Activated naive CD4-positive, alpha-beta T cell (primary cell): Measurements from ENCODE around the gene ZMYND8.
"Not testable (repeated sequence)": the region's sequence is repeated elsewhere in the genome, so short reads cannot be mapped to it uniquely, and the experiment has no call there.

Experiments
- DNase-seq, 4 experiments: peaks; one replicate each; lab custom pipeline; 2025; lab: John Stamatoyannopoulos, UW

ZMYND8 gene

DNA sequence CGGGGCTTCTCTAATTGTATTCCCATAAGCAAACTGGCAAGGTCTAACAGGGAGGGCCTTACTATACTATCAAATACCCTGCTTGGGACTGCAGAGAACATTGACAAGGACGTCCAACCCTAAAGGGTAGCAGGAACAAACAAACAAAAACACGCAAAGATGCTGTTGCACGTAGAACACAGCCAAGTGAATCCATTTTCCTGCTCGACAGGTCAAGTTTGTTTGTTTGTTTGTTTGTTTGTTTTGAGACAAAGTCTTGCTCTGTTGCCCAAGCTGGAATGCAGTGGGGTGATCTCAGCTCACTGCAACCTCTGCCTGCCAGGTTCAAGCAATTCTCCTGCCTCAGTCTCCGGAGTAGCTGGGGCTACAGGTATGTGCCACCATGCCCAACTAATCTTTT, 91.3 kb downstream of the ZMYND8 start:
- no peak for DNase-seq

DNA sequence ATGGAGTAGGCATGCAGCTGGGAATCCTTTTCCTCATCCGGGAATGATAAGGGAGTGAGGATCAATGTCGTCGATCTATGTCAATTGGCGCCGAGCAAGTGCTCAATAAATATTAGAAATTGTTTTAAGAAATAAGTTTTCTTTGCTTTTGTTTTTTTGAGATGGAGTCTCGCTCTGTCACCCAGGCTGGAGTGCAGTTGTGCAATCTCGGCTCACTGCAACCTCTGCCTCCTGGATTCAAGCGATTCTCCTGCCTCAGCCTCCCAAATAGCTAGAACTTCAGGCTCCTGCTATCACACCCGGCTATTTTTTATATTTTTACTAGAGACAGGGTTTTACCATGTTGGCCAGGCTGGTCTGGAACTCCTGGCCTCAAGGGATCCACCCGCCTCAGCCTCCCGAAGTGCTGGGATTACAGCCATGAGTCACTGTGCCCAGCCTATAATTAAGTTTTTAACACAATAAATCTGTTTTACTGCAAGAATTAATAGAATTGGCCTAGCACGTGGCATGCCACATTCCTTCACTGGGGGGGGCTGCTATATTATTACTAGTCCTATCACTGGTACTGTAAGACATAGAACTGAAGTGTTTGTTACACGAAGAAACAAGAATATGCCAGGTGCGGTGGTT, 92.2 kb downstream of the ZMYND8 start:
- DNase-seq: not testable (repeated sequence)

DNA sequence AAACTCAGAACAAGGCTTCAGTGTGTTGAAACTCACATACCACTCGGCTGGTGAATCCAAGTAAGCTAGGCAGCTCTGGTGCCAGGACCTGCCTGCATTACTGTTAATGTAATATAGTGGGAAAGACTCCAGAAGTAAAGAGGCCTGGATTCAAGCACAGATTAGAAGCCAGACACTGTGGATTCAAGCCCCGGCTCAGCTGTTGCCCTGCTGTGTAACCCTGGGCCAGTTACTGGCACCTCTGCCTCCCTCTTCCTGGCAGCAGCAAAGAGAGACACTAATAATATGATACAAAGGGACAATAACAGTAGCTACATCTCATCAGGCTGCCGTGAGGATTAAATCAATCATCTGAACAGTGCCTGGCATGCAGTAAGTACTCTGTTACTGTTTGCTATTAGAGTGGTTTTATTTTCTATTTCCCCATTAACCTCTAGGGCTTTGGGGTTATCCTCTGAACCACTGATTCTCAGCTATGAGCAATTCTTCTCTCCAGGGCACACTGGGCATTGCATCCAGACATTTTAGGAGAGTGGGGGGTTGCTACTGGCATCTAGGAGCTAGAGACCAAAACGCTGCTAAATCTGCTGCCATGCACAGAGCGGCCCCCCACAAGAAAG, 92.9 kb downstream of the ZMYND8 start:
- DNase-seq: no peak

DNA sequence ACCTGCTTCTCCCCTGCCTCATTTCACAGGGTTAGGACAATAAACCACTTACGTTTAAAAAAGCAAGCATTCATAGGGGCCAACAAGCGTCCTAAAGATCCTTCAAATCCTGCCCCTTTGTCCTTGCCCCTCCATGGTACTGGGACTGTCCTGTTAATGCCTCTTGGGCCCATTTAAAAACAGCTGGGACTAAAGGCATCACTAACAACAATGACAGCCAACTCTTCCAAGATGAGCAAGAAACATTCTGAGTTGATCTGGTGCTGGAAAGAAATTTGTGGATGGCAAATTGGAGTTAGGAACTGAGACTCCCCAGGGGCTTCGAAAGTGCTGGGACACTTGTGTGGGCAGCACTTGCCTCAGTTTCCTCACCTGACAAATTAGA, 93.4 kb downstream of the ZMYND8 start:
- DNase-seq: no peak

DNA sequence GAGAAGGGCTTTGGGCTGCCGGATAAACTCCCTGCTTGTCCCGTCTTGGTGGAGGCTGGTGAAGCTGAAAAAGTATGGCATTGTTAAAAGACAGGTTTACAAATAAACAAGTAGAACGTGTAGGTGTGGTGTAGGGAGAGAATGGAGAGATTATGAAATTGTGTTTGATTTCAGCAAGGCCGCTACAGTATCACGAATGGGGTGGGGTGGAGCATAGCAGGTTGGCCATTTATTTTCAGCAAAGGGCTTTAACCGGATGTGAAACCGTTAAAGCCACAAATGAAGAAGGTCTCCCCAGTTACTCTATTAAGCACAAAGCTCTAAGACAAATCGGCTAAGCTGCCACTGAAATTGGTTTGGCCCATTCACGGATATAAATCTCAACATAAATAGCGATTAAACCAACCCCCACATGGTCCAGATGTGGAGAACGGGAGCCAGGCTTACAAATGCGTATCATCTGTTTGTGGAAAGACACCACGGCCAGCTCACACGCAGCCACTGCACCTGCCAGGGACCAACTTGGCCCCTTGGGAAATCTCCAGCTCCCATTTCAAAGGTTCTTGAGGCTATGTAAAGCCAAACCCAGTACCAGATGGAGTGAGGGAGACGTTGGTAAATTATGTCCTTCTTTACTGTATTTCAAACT, 94.0 kb downstream of the ZMYND8 start:
- no peak for DNase-seq

DNA sequence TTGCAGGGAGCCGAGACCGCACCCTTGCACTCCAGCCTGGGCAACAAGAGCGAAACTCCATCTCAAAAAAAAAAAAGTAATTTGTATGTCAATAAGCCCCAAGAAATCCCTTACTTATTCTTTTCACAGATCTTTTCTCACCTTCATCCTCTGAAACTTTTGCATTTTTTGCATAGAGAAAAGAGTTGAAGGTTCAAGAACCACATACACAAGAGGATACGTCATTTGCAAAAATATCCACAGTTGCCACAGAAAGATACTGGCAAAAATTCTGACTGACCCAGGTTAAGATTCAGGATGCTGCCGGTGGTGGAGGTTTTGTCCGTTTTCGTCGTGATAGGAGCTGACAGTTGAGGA, 94.5 kb downstream of the ZMYND8 start:
- DNase-seq: no peak

DNA sequence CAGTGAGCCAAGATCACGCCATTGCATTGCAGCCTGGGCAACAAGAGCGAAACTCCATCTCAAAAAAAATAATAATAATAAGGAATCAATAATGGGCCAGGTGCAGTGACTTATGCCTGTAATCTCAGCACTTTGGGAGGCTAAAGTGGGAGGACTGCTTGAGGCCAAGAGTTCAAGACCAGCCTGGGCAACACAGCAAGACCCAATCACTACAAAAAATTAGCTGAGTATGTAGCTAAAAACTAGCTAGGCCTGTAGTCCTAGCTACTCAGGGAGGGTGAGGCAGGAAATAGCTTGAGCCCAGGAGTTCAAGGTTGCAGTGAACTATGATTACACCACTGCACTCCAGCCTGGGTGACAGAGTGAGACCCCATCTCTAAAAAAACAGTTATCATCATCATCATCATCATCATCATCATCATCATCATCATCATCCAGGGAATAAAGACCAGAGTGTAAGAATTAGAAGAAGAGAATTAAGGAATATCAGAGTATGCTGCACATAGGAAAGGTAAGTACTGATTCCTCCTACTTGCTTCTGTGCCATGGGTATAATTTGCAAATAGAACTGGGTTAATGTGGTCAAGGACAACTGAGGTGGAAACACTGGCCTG, 95.2 kb downstream of the ZMYND8 start:
- not testable (repeated sequence) for DNase-seq

DNA sequence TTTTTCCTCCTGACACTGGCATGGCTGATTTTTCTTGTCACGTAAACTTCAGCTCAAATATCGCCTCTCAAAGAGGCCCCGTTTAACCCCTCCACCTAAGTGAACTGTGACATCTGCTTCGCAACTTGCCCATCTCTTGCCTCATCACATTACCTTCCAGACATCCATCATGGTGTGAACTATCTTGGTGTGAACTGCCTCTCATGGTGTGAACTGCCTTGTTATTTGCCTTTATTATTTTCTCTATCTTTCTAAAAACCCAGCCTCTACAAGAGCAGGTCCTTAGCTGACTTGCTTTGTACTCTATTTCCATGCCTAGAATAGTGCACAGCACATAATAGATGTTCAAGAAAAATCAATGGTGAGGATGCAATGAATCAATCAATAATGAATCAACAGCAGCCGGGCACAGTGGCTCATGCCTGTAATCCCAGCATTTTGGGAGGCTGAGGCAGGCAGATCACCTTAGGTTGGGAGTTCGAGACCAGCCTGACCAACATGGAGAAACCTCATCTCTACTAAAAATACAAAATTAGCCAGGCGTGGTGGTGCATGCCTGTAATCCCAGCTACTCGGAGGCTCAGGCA, 95.9 kb downstream of the ZMYND8 start:
- DNase-seq: not testable (repeated sequence)

DNA sequence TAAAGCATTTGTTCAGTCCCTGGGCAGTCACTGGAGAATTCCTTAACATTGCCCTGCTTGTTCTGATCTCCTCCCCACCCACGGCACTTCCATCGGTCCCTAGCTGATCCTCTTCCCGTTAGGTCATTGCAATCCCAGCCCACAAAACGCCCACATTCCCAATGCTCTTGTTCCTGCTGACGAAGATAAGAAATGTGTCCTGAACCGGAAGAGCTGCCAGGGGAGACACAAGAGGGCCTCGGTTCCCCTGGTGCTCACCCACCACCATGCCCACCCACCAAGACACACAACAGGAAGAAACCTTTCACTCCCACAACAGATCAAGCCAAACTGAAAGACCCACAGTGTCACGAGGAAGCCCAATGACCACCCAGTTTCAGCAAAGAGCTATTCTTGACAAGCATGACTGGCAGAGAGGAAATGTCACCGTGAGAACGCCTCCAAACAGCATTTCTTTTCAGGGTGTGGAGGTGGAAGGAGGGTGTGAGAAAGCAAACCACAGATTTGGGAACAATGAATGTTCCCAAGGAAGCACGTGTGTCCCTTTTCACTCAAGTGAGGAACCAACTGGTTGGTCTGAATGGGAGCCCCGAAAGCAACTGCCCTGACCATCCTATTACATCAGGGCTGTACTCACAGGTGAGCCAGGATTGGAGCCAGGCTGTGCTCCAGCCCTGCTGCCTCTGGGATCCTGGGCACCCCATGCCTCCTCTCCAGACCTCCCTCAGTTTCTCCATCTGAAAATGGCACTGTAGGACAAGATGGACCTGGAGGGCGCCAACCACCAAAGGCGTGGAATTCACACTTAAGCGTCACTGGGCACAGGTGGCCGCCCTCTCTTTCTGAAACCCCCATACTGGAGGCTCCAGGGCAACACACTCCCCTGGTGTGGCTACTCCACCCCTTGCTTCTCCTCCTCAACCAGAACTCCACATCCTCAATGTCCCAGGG, 97.5 kb downstream of the ZMYND8 start:
- no peak for DNase-seq

DNA sequence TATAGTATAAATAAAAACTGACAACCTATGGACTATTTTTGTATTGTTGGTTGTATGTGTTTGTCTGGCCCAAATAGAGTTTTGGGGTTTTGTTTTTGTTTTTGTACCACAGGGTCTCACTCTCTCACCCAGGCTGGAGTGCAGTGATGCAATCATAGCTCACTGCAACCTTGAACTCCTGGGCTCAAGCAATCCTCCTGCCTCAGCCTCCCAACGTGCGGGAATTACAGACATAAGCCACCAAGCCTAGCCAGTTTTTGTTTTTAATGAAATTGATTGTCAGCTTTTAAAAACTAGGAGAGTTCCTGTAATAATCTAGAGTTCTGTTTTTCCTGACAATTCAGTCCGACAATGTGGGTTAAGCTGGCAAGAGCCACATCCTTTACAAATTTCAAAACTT, 98.7 kb downstream of the ZMYND8 start:
- DNase-seq: no peak

DNA sequence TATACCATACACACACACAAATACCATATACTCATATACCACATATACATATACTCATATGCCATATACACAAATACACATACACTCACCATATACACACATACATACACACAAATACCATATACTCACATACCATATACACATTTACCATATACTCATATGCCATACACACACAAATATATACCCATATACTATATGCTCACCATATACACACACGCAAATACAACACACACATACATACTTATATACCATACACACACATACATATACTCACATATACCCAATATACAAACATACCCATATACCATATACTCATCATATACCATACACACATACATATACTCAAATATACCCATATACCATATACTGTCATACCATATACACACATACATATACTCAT, 99.2 kb downstream of the ZMYND8 start:
- no peak for DNase-seq

DNA sequence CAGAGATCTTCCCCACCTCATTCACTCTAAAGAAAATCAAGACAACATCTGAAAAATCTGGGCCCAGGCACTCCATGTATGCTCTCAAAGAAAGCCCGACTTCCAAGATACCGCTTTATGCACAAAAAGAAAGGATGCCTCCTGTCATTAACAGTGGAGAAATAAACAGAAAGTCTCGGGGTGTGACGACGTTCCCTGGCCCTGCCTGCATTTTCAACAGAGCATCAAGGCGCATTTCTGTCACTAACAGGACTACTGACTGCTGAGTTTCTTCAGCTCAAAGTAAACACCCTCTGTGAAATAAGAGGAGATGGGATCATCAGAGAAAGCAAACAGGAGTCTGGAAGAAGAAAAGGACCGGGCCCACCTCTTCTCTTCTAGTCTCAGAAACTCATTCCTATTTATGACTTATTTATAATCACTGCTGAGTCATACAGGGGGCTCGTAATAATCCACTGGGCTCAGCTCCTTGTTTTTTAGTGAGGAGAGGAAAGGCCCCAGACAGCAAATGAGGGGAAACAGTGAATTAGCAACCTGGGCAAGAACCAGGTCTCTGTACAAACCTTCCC, 99.7 kb downstream of the ZMYND8 start:
- DNase-seq: no peak

DNA sequence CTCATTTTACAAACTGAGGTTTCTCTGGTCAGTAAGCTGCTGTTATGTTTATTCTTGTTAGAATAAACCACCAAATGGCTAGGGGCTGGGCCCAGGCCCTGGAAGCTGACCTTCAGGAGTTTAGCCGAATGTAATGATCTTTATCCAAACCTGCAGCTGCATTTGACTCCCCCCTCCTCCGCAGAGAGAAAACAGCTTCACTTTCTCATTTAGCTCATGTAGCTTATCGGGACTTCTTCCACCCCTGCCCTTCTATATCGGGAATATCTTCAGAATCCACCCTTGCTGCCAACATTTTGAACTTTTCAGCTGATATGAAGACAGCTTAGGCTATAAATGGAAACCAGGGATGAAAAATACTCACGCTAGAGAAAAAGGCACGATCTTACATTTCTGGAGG, 102.6 kb downstream of the ZMYND8 start:
- DNase-seq: no peak

DNA sequence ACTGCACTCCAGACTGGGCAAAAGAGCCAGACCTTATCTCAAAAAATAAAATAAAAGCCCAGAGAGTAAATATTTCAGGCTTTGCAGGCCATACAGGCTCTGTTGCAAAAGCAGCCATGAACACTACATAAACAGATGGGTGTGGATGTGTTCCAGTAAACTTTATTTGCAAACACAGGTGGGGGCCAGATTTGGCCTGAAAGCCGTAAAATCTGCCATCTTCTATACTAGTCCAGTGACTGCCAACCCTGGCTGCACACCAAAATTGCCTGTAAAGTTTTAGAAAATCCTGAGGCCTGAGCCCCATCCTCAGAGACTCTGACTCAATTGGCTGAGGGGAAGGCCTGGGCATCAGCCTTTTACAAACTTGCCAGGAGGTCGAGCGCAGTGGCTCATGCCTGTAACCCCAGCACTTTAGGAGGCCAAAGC, 103.6 kb downstream of the ZMYND8 start:
- DNase-seq: no peak

DNA sequence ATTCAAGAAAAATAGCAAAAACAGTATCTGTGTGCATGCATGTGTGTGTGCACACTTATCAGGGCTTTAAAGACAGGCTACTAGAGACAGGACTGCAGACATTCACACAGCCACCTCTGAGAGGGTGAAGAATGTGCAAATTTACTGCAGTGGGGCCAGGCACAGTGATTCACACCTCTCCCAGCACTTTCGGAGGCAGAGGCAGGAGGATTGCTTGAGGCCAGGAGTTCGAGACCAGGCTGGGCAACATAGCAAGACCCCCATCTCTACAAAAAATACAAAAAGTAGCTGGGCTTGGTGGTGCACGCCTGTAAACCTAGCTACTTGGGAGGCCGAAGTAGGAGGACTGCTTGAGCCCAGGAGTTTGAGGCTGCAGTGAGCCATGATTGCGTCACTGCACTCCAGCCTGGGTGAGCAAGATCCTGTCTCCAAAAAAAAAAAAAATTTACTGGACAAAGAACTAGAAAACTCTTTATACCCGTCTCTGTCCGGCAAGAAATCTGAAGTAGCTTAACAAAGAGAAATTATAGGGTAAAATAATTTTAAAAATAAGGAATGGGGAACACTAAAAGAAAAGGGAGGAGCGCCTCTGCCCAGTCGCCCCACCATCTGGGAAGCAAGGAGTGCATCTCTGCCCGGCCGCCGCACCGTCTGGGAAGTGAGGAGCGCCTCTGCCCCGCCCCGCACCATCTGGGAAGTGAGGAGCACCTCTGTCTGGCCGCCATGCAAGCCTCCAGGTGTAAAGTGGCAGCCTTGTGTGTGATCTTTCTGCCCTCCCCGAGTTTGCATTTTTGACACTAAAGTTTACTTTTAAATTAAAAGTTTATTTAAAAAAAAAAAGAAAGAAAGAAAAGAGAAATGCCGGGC, 105.1 kb downstream of the ZMYND8 start:
- DNase-seq: no peak

DNA sequence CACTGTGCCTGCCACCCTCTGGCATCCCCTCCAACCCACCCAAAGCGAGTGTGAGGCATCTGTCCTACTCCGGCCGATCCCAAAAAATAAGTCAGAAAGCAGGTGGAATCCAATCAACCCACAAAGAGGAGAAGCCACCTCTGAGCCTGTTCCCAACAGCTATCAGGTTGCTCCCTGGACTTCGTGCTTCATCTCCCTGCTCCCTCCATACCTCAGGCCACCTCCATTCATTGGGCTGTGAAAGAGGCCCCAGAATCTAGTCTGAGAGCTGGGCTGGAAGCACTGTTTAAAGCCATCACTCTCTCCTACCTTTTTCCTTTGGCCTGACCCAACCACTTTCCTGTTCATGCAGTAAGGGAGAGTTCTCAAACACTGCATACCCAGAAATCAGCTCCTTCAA, 106.1 kb downstream of the ZMYND8 start:
- no peak for DNase-seq

DNA sequence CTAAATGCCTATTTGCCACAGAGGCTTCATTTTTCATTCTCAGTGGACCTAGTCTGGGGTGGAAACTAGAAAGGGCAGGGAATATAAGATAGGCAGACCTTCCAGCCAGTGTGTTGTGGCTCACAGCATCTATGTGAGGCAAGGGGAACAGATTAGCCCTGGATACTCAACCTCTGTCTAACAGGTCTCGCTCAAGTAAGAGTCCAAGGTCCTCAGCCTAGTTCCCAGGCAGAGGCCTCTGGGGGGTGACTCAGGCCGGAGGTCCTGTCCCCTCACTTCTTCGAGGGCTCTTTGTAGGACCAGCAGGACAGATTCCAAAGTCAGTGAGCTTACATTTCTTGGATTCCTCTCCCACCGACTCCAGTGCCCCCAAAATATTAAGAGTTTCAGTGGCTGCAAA, 106.6 kb downstream of the ZMYND8 start:
- DNase-seq: no peak

DNA sequence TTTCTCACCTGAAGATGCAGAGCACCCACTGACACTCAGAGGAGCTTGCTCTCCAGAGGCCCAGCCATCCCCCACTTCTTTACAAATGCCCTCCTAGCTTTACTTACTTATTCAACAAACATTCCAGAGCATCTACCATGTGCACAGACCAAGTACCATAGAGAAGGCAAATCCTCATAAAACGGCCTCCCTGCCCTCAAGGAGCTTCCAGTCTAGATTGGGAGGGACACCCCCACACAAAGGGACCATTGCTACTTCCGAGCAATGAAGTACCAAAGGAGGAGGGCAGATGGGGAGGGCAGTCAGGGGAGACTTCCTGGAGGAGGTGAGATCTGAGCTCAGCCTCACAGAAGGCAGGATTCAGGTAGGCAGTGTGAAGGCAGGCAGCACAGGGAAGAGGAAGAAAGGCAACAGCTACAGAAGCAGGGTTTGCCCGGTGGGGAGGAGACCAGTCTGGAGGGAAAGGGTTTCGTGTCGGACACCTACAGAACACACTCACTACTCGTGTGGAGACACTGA, 108.0 kb downstream of the ZMYND8 start:
- DNase-seq: no peak

DNA sequence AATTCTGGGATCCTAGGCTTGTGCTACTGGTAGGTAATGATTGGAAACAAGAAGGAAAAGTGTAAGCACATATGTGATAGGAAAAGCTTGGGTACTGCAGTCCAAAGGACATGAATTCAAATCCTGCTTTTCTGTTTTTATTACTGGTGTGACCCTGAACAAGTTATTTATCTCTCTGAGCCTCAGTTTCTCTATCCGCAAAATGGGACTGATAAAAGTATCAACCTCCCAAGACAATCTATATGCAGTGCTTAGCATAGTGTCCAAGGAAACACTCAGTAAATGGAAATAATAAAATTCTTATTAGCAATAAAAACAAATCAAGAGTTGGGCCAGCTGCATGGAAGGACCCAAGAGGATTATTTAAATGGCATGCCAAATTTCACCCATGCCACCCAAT, 108.5 kb downstream of the ZMYND8 start:
- DNase-seq: no peak
